Endothelial cell of umbilical vein (primary cell): Measurements from ENCODE around the gene LONP1. TPM values are rescaled to one million over a fixed set of nuclear protein-coding genes. Genes with fewer than 3 reads are reported as not detected.

Experiments used
- BruUV-seq: library from RNA; stranded (reverse); fragments of 400-500 nt; replicated peaks from 2 replicates; lab custom pipeline; 2021; lab: Mats Ljungman, UMichigan
- CTCF ChIA-PET: fragments of 300-600, 350-600 bp; sonication (Branson Sonifier 250); formaldehyde crosslinking; loops from one replicate; lab custom pipeline; 2021; ENCODE audit warnings: antibody characterized with exemption, inconsistent platforms; lab: Charles Lee
- POLR2A ChIA-PET: fragments of 300-600, 350-600 bp; sonication (Branson Sonifier 250); formaldehyde crosslinking; loops from one replicate; lab custom pipeline; 2021; ENCODE audit warnings: antibody characterized with exemption, inconsistent platforms; lab: Charles Lee
- DNase-seq: peaks from one replicate; pipeline ENCODE4 v3.0.0-alpha.2; 2011; ENCODE audit warnings: low read depth, low spot score
- FAIRE-seq: peaks from 2 replicates; lab custom pipeline; 2011; peaks lifted over from hg19 to GRCh38; lab: Jason Lieb, UNC
- H2AFZ ChIP-seq: 2 replicates; pipeline ENCODE4 v1.6.0; 2012; ENCODE audit warnings: low read depth, low read length, control low read depth, inconsistent platforms
- H3K27ac ChIP-seq: 2 replicates; pipeline ENCODE4 v1.5.1; 2011; ENCODE audit warnings: low read depth, mild to moderate bottlenecking, control low read depth, low read length, moderate library complexity; ENCODE audit not compliant: insufficient read depth
- H3K27me3 ChIP-seq, 2 experiments: 2 replicates each; pipeline versions ENCODE4 v1.6.0 to v1.6.1; 2011; ENCODE audit warnings: low read length in 2 of 2, mixed read lengths in 1 of 2; ENCODE audit not compliant: control insufficient read depth in 2 of 2, insufficient read depth in 2 of 2
- H3K36me3 ChIP-seq, 2 experiments: 2 replicates in 1 of 2; 3 replicates in 1 of 2; pipeline ENCODE4 v1.5.1; 2011; ENCODE audit warnings: low read length in 2 of 2, mild to moderate bottlenecking in 1 of 2, moderate library complexity in 1 of 2; ENCODE audit not compliant: control insufficient read depth in 2 of 2, insufficient read depth in 2 of 2; ENCODE audit errors: extremely low read depth in 1 of 2
- H3K4me1 ChIP-seq: 3 replicates; pipeline ENCODE4 v1.5.1; 2011; ENCODE audit warnings: mild to moderate bottlenecking, low read length; ENCODE audit not compliant: control insufficient read depth, insufficient read depth; ENCODE audit errors: extremely low read depth
- H3K4me2 ChIP-seq: 2 replicates; pipeline ENCODE4 v1.6.1; 2011; ENCODE audit warnings: low read length, control low read depth, mixed read lengths; ENCODE audit not compliant: insufficient read depth
- H3K4me3 ChIP-seq, 3 experiments: fragments of 200-600 bp in 1 of 3; sonication (generic), shearing (Covaris generic) in 1 of 3; replicated peaks in 1 of 3; 2 replicates each; pipeline ENCODE4 v1.5.1; 2011 to 2016; ENCODE audit warnings: control low read depth in 3 of 3, low read length in 3 of 3, mild to moderate bottlenecking in 2 of 3, inconsistent platforms in 1 of 3, low read depth in 1 of 3, moderate library complexity in 1 of 3; ENCODE audit not compliant: insufficient read depth in 1 of 3
- H3K79me2 ChIP-seq: 2 replicates; pipeline ENCODE4 v1.6.0; 2012; ENCODE audit warnings: low read length, inconsistent platforms; ENCODE audit not compliant: control insufficient read depth, insufficient read depth
- H3K9ac ChIP-seq: replicated peaks from 2 replicates; pipeline ENCODE3; 2011; ENCODE audit warnings: low read length, control low read depth; ENCODE audit not compliant: insufficient read depth; ENCODE audit errors: extremely low read depth
- H3K9me1 ChIP-seq: replicated peaks from 3 replicates; pipeline ENCODE4 v1.6.0; 2011; ENCODE audit warnings: mild to moderate bottlenecking, low read length; ENCODE audit not compliant: control insufficient read depth, insufficient read depth; ENCODE audit errors: extremely low read depth
- H3K9me3 ChIP-seq: replicated peaks from 2 replicates; pipeline ENCODE4 v1.5.1; 2012; ENCODE audit warnings: low read length, inconsistent platforms; ENCODE audit not compliant: control insufficient read depth, insufficient read depth
- H4K20me1 ChIP-seq: replicated peaks from 2 replicates; pipeline ENCODE3; 2011; ENCODE audit warnings: mild to moderate bottlenecking, low read length; ENCODE audit not compliant: control insufficient read depth, insufficient read depth; ENCODE audit errors: extremely low read depth
- EZH2 ChIP-seq: IDR thresholded peaks from 2 replicates; pipeline ENCODE4 v1.6.1; 2012; ENCODE audit warnings: borderline replicate concordance, low read depth, mild to moderate bottlenecking, moderate library complexity, low read length, inconsistent platforms; ENCODE audit not compliant: severe bottlenecking
- FOS ChIP-seq: IDR thresholded peaks from 2 replicates; pipeline ENCODE4 v1.6.1; 2011; ENCODE audit warnings: mild to moderate bottlenecking, low read length, moderate library complexity, borderline replicate concordance; ENCODE audit not compliant: insufficient read depth
- GATA2 ChIP-seq: IDR thresholded peaks from 2 replicates; pipeline ENCODE4 v1.7.0; 2011; ENCODE audit warnings: low read depth, mild to moderate bottlenecking, moderate library complexity, mixed read lengths, low read length; ENCODE audit not compliant: insufficient read length, insufficient read depth
- JUN ChIP-seq: IDR thresholded peaks from 2 replicates; pipeline ENCODE4 v1.6.1; 2011; ENCODE audit warnings: borderline replicate concordance, low read depth; ENCODE audit not compliant: insufficient read length, insufficient read depth
- MYC ChIP-seq: IDR thresholded peaks from one replicate; pipeline ENCODE4 v1.6.1; 2011; ENCODE audit warnings: mild to moderate bottlenecking, low read depth, low read length
- POLR2A ChIP-seq: IDR thresholded peaks from 2 replicates; pipeline ENCODE4 v1.6.1; 2012; ENCODE audit warnings: low read depth, mild to moderate bottlenecking, control low read depth, low read length
- POLR2AphosphoS5 ChIP-seq: IDR thresholded peaks from 2 replicates; pipeline ENCODE4 v1.6.1; 2012; ENCODE audit warnings: low read depth, mild to moderate bottlenecking, control low read depth, low read length, moderate library complexity; ENCODE audit not compliant: insufficient read depth
- dilution Hi-C: fragments of 300-500 bp; cut with MboI; formaldehyde crosslinking; loops from one replicate; pipeline ENCODE4 v1.15.0; 2019; ENCODE audit warnings: low sequenced_read_pairs; ENCODE audit not compliant: extremely low pct_ligation_motif_present
- intact Hi-C: fragments of 100-400 bp; cut with micrococcal nuclease; formaldehyde crosslinking; loops from one replicate; pipeline ENCODE4 v1.10.0; 2022
- polyA plus RNA-seq, 4 experiments: library from polyadenylated mRNA; depleted of rRNA in 3 of 4; stranded (reverse) in 3 of 4; unstranded in 1 of 4; fragments of >200 nt; gene quantifications; 2 replicates each; pipeline versions ENCODE4 v1.2.1 to v1.2.3, GENCODE V29; 2011 to 2012; ENCODE audit warnings: missing spikeins in 1 of 4
- total RNA-seq: library from RNA; stranded (reverse); gene quantifications from 2 replicates; pipeline ENCODE4 v1.2.3, GENCODE V29; 2021
- TF ChIP-seq, protein P1 (sequence below): IDR thresholded peaks from 2 replicates; pipeline ENCODE4 v1.6.1; 2011; ENCODE audit not compliant: insufficient read depth, insufficient read length
- TF ChIP-seq, protein P2 (sequence below), 2 donors: IDR thresholded peaks; 1 replicate in 1 of 2; 2 replicates in 1 of 2; pipeline ENCODE4 v1.5.1; 2011; ENCODE audit warnings: low read length in 2 of 2, mild to moderate bottlenecking in 2 of 2, moderate library complexity in 2 of 2, control low read depth in 1 of 2, inconsistent platforms in 1 of 2, low read depth in 1 of 2; ENCODE audit not compliant: insufficient read depth in 1 of 2; ENCODE audit errors: extremely low read depth in 1 of 2

Gene LONP1
- total and polyA plus RNA-seq, 2 donors (not counting 3 experiments of a cell fraction or from before 2014, with no cell fraction given), result 70.0 to 95.7 TPM

DNA sequence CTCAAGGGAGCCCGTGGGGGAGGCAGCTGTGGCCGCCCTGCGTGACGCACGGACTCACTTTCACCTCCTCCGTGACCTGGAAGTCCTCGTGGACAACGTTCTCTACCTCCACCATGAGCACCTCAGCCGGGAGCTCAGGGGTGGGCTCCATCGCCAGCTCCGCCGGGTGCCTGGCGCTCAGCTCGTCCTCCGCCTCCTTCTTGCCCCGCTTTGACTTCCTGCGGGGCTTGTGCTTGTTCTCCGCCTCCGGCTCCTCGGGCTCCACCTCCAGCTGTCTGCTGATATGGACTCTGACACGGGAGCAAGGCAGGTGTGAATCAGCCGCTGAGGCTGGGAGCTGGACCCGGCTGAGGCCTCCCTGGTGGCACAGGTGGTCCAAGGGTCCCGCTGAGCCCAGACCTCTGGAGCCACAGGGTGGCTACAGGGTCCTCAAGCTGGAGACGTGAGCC, 8.2 kb downstream of the LONP1 start:
- H2AFZ ChIP-seq, result no peak overlapping the region
- H3K27ac ChIP-seq, result no peak overlapping the region
- H3K9ac ChIP-seq, result no peak overlapping the region
- dilution Hi-C loops, result no loop called here
- no peaks in the 10 kb centered on the region for H3K9me1 ChIP-seq
- no peak overlapping the region for H3K4me3 ChIP-seq
- no peak for DNase-seq
- POLR2A ChIA-PET, result interaction anchor here (0.6 kb wide), 1 partner anchor 25 kb away, joined by 3 read pairs; no protein-coding TSS in a partner anchor
- H3K27me3 ChIP-seq, result no peaks in the 10 kb centered on the region
- TF ChIP-seq, protein P1, sequence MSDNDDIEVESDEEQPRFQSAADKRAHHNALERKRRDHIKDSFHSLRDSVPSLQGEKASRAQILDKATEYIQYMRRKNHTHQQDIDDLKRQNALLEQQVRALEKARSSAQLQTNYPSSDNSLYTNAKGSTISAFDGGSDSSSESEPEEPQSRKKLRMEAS, result no peak
- TF ChIP-seq MYC (no peak), GATA2 (no peak), POLR2A (no peak), POLR2AphosphoS5 (no peak), JUN (no peak), EZH2 (no peak), FOS (no peak)
- TF ChIP-seq, protein P2, sequence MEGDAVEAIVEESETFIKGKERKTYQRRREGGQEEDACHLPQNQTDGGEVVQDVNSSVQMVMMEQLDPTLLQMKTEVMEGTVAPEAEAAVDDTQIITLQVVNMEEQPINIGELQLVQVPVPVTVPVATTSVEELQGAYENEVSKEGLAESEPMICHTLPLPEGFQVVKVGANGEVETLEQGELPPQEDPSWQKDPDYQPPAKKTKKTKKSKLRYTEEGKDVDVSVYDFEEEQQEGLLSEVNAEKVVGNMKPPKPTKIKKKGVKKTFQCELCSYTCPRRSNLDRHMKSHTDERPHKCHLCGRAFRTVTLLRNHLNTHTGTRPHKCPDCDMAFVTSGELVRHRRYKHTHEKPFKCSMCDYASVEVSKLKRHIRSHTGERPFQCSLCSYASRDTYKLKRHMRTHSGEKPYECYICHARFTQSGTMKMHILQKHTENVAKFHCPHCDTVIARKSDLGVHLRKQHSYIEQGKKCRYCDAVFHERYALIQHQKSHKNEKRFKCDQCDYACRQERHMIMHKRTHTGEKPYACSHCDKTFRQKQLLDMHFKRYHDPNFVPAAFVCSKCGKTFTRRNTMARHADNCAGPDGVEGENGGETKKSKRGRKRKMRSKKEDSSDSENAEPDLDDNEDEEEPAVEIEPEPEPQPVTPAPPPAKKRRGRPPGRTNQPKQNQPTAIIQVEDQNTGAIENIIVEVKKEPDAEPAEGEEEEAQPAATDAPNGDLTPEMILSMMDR (IDR thresholded peaks at IDR 0.05; ENCODE audit: extremely low read depth in 1 of 2, insufficient read depth in 1 of 2, low read depth in 1 of 2, low read length in 2 of 2), result no peak
- H4K20me1 ChIP-seq, result no peaks in the 10 kb centered on the region
- no peaks in the 10 kb centered on the region for H3K4me1 ChIP-seq
- intact Hi-C loops, result no loop called here
- CTCF ChIA-PET, result no interaction called here
- no TSS peak for BruUV-seq
- no peaks in the 10 kb centered on the region for H3K9me3 ChIP-seq
- H3K4me2 ChIP-seq, result no peak overlapping the region
- peaks cover 18% of the 10 kb centered on the region for H3K79me2 ChIP-seq
- no peak for FAIRE-seq
- peaks cover 3 to 38% of the 10 kb centered on the region in 2 experiments for H3K36me3 ChIP-seq
